Measurements from ENCODE around the gene CPD.
"Not testable (repeated sequence)": the region's sequence is repeated elsewhere in the genome, so short reads cannot be mapped to it uniquely, and the experiment has no call there.

DNA sequence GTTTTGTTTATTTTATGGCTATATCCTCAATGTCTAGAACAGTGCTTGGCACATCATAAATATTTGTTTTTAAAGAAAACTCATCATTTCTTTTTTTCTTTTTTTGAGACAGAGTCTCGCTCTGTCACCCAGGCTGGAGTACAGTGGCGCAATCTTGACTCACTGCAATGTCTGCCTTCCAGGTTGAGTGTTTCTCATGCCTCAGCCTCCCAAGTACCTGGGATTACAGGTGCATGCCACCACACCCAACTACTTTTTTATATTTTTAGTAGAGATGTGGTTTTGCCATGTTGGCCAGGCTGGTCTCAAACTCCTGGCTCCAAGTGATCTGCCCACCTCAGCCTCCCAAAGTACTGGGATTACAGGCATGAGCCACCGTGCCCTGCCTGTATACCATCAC lies 35.5 kb upstream of the CPD start:
- TF ChIP-seq CTCF (IDR thresholded peaks at IDR 0.05; ENCODE audit: low read depth, low read length); EZH2phosphoT487 (IDR thresholded peaks at IDR 0.05; ENCODE audit: low read depth): not testable (repeated sequence)

Measured in OCI-LY3 (cell line).